Karpas-422 (cell line): Measurements from ENCODE around the gene ABCC10. TPM values are rescaled to one million over a fixed set of nuclear protein-coding genes. Genes with fewer than 3 reads are reported as not detected.
"Not testable (repeated sequence)": the region's sequence is repeated elsewhere in the genome, so short reads cannot be mapped to it uniquely, and the experiment has no call there.

Experiments used
- DNase-seq: peaks from one replicate; pipeline ENCODE4 v3.0.0-alpha.2; 2015
- H2AFZ ChIP-seq: fragments of 200-600 bp; sonication (generic); 2 replicates; pipeline ENCODE4 v1.6.1; 2014; ENCODE audit warnings: antibody characterized with exemption, low read length, mixed read lengths
- H3K27ac ChIP-seq: fragments of 200-600 bp; sonication (generic); 2 replicates; pipeline ENCODE4 v1.5.1; 2014; ENCODE audit warnings: mild to moderate bottlenecking, low read length, moderate library complexity
- H3K27me3 ChIP-seq: fragments of 200-600 bp; sonication (generic); 2 replicates; pipeline ENCODE4 v1.6.1; 2014; ENCODE audit warnings: low read length, mixed read lengths
- H3K36me3 ChIP-seq: fragments of 200-600 bp; sonication (generic); 2 replicates; pipeline ENCODE4 v1.6.1; 2014; ENCODE audit warnings: low read length, mixed read lengths; ENCODE audit not compliant: insufficient read depth
- H3K4me1 ChIP-seq: fragments of 200-600 bp; sonication (generic); 2 replicates; pipeline ENCODE4 v1.6.1; 2014; ENCODE audit warnings: mild to moderate bottlenecking, low read length, mixed read lengths
- H3K4me2 ChIP-seq: fragments of 200-600 bp; sonication (generic); 2 replicates; pipeline ENCODE4 v1.6.1; 2014; ENCODE audit warnings: low read length, low read depth, mild to moderate bottlenecking; ENCODE audit not compliant: poor library complexity, severe bottlenecking
- H3K4me3 ChIP-seq: fragments of 200-600 bp; sonication (generic); 2 replicates; pipeline ENCODE4 v1.5.1; 2014; ENCODE audit warnings: mild to moderate bottlenecking, antibody characterized with exemption, low read length, mixed read lengths
- H3K79me2 ChIP-seq: fragments of 200-600 bp; sonication (generic); 2 replicates; pipeline ENCODE4 v1.6.1; 2014; ENCODE audit warnings: mild to moderate bottlenecking, low read length, mixed read lengths
- H3K9ac ChIP-seq: fragments of 200-600 bp; sonication (generic); 2 replicates; pipeline ENCODE4 v1.6.0; 2014; ENCODE audit warnings: low read length
- H3K9me2 ChIP-seq: fragments of 200-600 bp; sonication (generic), shearing (Covaris generic); replicated peaks from 2 replicates; pipeline ENCODE4 v1.6.0; 2014; ENCODE audit warnings: mild to moderate bottlenecking, low read length, moderate library complexity; ENCODE audit not compliant: insufficient read depth
- H3K9me3 ChIP-seq: fragments of 300-700, 200-600 bp; sonication (generic); 2 replicates; pipeline ENCODE4 v1.6.1; 2014; ENCODE audit warnings: low read length, mixed read lengths
- H4K20me1 ChIP-seq: fragments of 200-600 bp; sonication (generic); 2 replicates; pipeline ENCODE4 v1.6.1; 2014; ENCODE audit warnings: mild to moderate bottlenecking, antibody characterized with exemption, low read length, low read depth; ENCODE audit not compliant: insufficient read depth
- total RNA-seq: library from RNA; depleted of rRNA; stranded (reverse); fragments of >200 nt; shearing (Covaris generic); gene quantifications from 2 replicates; pipeline ENCODE4 v1.2.3, GENCODE V29; 2014; ENCODE audit warnings: low replicate concordance

The ABCC10 gene
- total RNA-seq, 1 experiment from 2014 or later = 33.5 TPM

- DNase-seq = no peak
- no peaks in the 10 kb centered on the region for H4K20me1 ChIP-seq
- H3K4me1 ChIP-seq = peaks cover 8% of the 10 kb centered on the region
- H3K9me2 ChIP-seq = no peaks in the 10 kb centered on the region
- no peak overlapping the region for H2AFZ ChIP-seq
- H3K27ac ChIP-seq = no peak overlapping the region
- no peak overlapping the region for H3K4me3 ChIP-seq
- no peak overlapping the region for H3K4me2 ChIP-seq
- no peaks in the 10 kb centered on the region for H3K79me2 ChIP-seq
- no peak overlapping the region for H3K9ac ChIP-seq
- H3K36me3 ChIP-seq = no peaks in the 10 kb centered on the region
- no peaks in the 10 kb centered on the region for H3K9me3 ChIP-seq
- H3K27me3 ChIP-seq = no peaks in the 10 kb centered on the region
These were observed 27.3 kb upstream of the ABCC10 start for GRCh38 chr6:43399932-43400487.

DNA sequence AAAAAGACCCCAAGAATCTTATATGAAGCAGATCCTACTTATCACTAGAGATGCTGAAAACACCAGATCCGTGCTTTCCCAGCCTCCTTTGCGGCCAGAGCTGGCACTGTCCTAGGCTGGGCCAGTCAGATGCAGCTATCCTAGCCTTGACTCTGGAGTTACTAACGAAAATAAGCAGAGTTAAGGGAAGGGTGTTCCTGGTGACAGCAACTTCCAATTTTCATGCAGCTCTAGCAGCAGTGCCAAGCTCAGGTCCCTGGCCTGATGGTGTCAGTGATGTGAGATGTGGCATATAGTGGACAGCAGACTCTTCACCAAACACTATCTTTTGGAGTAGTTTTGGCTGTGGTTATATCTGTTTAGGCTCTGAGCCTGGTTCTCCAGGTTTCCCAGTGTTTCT lies 25.6 kb upstream of the ABCC10 start:
- H4K20me1 ChIP-seq = no peaks in the 10 kb centered on the region
- H3K4me3 ChIP-seq = no peak overlapping the region
- DNase-seq = no peak
- no peaks in the 10 kb centered on the region for H3K27me3 ChIP-seq
- H2AFZ ChIP-seq = no peak overlapping the region
- no peaks in the 10 kb centered on the region for H3K9me3 ChIP-seq
- H3K79me2 ChIP-seq = no peaks in the 10 kb centered on the region
- H3K4me1 ChIP-seq = peaks cover 8% of the 10 kb centered on the region
- no peaks in the 10 kb centered on the region for H3K36me3 ChIP-seq
- no peak overlapping the region for H3K27ac ChIP-seq
- H3K9me2 ChIP-seq = no peaks in the 10 kb centered on the region
- H3K9ac ChIP-seq = no peak overlapping the region
- no peak overlapping the region for H3K4me2 ChIP-seq

- H3K4me3 ChIP-seq = no peak overlapping the region
- H3K27ac ChIP-seq = no peak overlapping the region
- no peaks in the 10 kb centered on the region for H3K9me2 ChIP-seq
- no peak overlapping the region for H3K9ac ChIP-seq
- H3K27me3 ChIP-seq = no peaks in the 10 kb centered on the region
- H4K20me1 ChIP-seq = no peaks in the 10 kb centered on the region
- H3K4me1 ChIP-seq = peaks cover 2% of the 10 kb centered on the region
- H3K36me3 ChIP-seq = no peaks in the 10 kb centered on the region
- no peaks in the 10 kb centered on the region for H3K9me3 ChIP-seq
- H2AFZ ChIP-seq = no peak overlapping the region
- no peaks in the 10 kb centered on the region for H3K79me2 ChIP-seq
- no peak for DNase-seq
- H3K4me2 ChIP-seq = no peak overlapping the region
These were observed 24.5 kb upstream of the ABCC10 start for GRCh38 chr6:43402820-43403219.

- Histone ChIP-seq H3K9ac (no peak overlapping the region), H3K79me2 (no peaks in the 10 kb centered on the region), H3K36me3 (no peaks in the 10 kb centered on the region), H2AFZ (no peak overlapping the region), H3K4me2 (no peak overlapping the region), H3K4me3 (no peak overlapping the region), H3K9me3 (no peaks in the 10 kb centered on the region), H3K27me3 (no peaks in the 10 kb centered on the region), H3K4me1 (no peaks in the 10 kb centered on the region), H3K9me2 (no peaks in the 10 kb centered on the region), H4K20me1 (no peaks in the 10 kb centered on the region), H3K27ac (no peak overlapping the region)
- DNase-seq = no peak
These were observed 22.0 kb upstream of the ABCC10 start for GRCh38 chr6:43405354-43405753.

GRCh38 chr6:43407296-43407695 lies 20.0 kb upstream of the ABCC10 start:
- Histone ChIP-seq H3K79me2 (no peaks in the 10 kb centered on the region), H3K36me3 (no peaks in the 10 kb centered on the region), H3K9me3 (no peaks in the 10 kb centered on the region), H2AFZ (no peak overlapping the region), H3K9ac (no peak overlapping the region), H4K20me1 (no peaks in the 10 kb centered on the region), H3K4me2 (no peak overlapping the region), H3K27ac (no peak overlapping the region), H3K27me3 (no peaks in the 10 kb centered on the region), H3K4me1 (no peaks in the 10 kb centered on the region), H3K9me2 (no peaks in the 10 kb centered on the region), H3K4me3 (no peak overlapping the region)
- DNase-seq = no peak

DNA sequence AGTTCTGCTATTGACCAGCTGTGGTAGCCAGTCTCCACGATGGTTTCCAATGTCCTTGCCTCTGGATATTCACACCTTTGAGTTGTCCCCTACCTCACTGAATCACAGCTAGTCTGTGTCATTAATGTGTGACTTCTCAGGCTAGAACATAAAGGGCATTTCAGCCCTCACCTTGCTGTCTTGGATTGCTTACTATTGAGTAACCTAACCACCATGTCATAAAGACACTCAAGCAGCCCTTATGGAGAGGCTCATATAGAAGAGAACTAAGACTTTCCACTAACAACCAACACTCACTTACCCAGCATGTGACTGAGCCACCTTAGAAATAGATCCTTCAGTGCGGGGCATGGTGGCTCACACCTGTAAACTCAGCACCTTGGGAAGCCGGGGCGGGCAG lies 19.1 kb upstream of the ABCC10 start:
- H3K4me1 ChIP-seq = no peaks in the 10 kb centered on the region
- H3K27me3 ChIP-seq = no peaks in the 10 kb centered on the region
- no peak overlapping the region for H3K9ac ChIP-seq
- DNase-seq = no peak
- H2AFZ ChIP-seq = no peak overlapping the region
- H3K9me2 ChIP-seq = no peaks in the 10 kb centered on the region
- no peaks in the 10 kb centered on the region for H3K36me3 ChIP-seq
- no peak overlapping the region for H3K27ac ChIP-seq
- H3K4me2 ChIP-seq = no peak overlapping the region
- no peak overlapping the region for H3K4me3 ChIP-seq
- no peaks in the 10 kb centered on the region for H3K9me3 ChIP-seq
- H4K20me1 ChIP-seq = no peaks in the 10 kb centered on the region
- H3K79me2 ChIP-seq = no peaks in the 10 kb centered on the region

GRCh38 chr6:43410776-43411175 lies 16.6 kb upstream of the ABCC10 start:
- H3K36me3 ChIP-seq, H3K4me3 ChIP-seq, H2AFZ ChIP-seq, H4K20me1 ChIP-seq, H3K4me2 ChIP-seq, DNase-seq, H3K27ac ChIP-seq, H3K79me2 ChIP-seq, H3K4me1 ChIP-seq, H3K27me3 ChIP-seq, H3K9me3 ChIP-seq, H3K9me2 ChIP-seq, H3K9ac ChIP-seq: not testable (repeated sequence)

DNA sequence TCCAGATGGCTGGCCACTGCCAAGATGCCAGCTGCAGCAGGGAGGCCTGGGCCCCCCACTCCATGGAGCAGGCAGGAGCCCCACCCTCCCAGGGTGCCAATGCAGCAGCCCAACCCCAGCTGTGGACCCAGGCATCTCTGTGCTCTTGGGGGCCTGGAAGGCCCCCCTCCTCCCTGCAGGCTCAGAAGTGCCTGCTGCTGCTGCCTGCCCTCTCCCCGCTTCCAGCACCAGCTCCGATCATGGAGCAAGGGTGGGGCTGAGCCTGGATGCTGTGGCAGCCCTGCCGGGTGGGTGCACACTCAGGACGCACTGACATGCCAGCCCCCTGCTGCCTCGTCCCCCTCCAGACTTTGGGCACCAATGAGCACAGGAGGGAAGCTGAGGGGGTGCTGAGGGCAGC lies 14.8 kb upstream of the ABCC10 start:
- no peaks in the 10 kb centered on the region for H3K9me3 ChIP-seq
- no peaks in the 10 kb centered on the region for H3K79me2 ChIP-seq
- no peaks in the 10 kb centered on the region for H3K27me3 ChIP-seq
- H4K20me1 ChIP-seq = no peaks in the 10 kb centered on the region
- no peak overlapping the region for H3K9ac ChIP-seq
- H2AFZ ChIP-seq = no peak overlapping the region
- DNase-seq = no peak
- H3K4me1 ChIP-seq = no peaks in the 10 kb centered on the region
- H3K4me3 ChIP-seq = no peak overlapping the region
- H3K36me3 ChIP-seq = no peaks in the 10 kb centered on the region
- no peaks in the 10 kb centered on the region for H3K9me2 ChIP-seq
- H3K27ac ChIP-seq = no peak overlapping the region
- no peak overlapping the region for H3K4me2 ChIP-seq

GRCh38 chr6:43413002-43413401 lies 14.3 kb upstream of the ABCC10 start:
- H3K9ac ChIP-seq = no peak overlapping the region
- H3K27ac ChIP-seq = no peak overlapping the region
- no peak overlapping the region for H3K4me2 ChIP-seq
- H3K36me3 ChIP-seq = no peaks in the 10 kb centered on the region
- no peaks in the 10 kb centered on the region for H3K9me2 ChIP-seq
- no peaks in the 10 kb centered on the region for H3K4me1 ChIP-seq
- no peaks in the 10 kb centered on the region for H3K79me2 ChIP-seq
- no peaks in the 10 kb centered on the region for H4K20me1 ChIP-seq
- H2AFZ ChIP-seq = no peak overlapping the region
- H3K4me3 ChIP-seq = no peak overlapping the region
- H3K9me3 ChIP-seq = no peaks in the 10 kb centered on the region
- H3K27me3 ChIP-seq = no peaks in the 10 kb centered on the region
- no peak for DNase-seq
